Uterine smooth muscle cell (primary cell): Measurements from ENCODE around the gene SP110. TPM values are rescaled to one million over a fixed set of nuclear protein-coding genes. Genes with fewer than 3 reads are reported as not detected.

Experiments
- total RNA-seq: library from RNA; depleted of rRNA; stranded (reverse); fragments of >200 nt; gene quantifications from 2 replicates; pipeline ENCODE4 v1.2.3, GENCODE V29; 2014

SP110 gene
- total RNA-seq = 3.6 and 4.2 TPM in 2 replicates

GRCh38 chr2:230219419-230220331, at the start of gene SP110:
Gene SP110, minus strand, starts transcription at chr2:230219984. Its CDS starts 3,057 bp downstream, at chr2:230216927.

GRCh38 chr2:230225486-230225885, 5.7 kb upstream of the SP110 start, which contains the start of gene SP140:
Gene SP140, plus strand, starts transcription at chr2:230225736. Its CDS starts 109 bp downstream, at chr2:230225845.

Other genes starting within 250 kb of the SP110 start
- gene SLC16A14, start 151.1 kb downstream of the SP110 start, total RNA-seq = 2.2 and 3.5 TPM in 2 replicates
- 2.0 and 2.6 TPM in 2 replicates for gene SP140, start 5.8 kb upstream of the SP110 start, total RNA-seq
- gene SP140L, start 107.2 kb upstream of the SP110 start, total RNA-seq = 7.1 and 12.2 TPM in 2 replicates
- gene SP100, start 196.2 kb upstream of the SP110 start, total RNA-seq = 92.0 and 106 TPM in 2 replicates